ENCODE measurements around the gene SIGLEC9.

- no peak for TF ChIP-seq CTCF (IDR thresholded peaks at IDR 0.05)
- no peak for TF ChIP-seq POLR2A (IDR thresholded peaks at IDR 0.05)
Measured at GRCh38 chr19:51156710-51157109, 32.0 kb downstream of the SIGLEC9 start.

Measured in gastroesophageal sphincter (tissue), 3 donors.